A549 (cell line): ENCODE data around the gene KIFC1.

Source experiments
- CEBPB ChIP-seq, 2 experiments: fragments of >200 bp in 1 of 2; sonication (Bioruptor Twin) in 1 of 2; formaldehyde crosslinking in 1 of 2; IDR thresholded peaks; 2 replicates each; pipeline ENCODE4 v1.6.1; 2012 to 2016
- CHD2 ChIP-seq: fragments of 150-350 bp; IDR thresholded peaks from 2 replicates; pipeline ENCODE4 v1.6.1; 2014; ENCODE audit warnings: low read length; ENCODE audit not compliant: partially characterized antibody
- CTCF ChIP-seq: fragments of >200 bp; sonication (Bioruptor Twin); formaldehyde crosslinking; IDR thresholded peaks from 3 replicates; pipeline ENCODE4 v1.5.1; 2016
- EP300 ChIP-seq, 2 experiments: fragments of >200 bp; sonication (Bioruptor Twin); formaldehyde crosslinking; IDR thresholded peaks; 2 replicates in 1 of 2; 3 replicates in 1 of 2; pipeline ENCODE4 v1.6.1; 2016 to 2017
- JUN ChIP-seq, 2 experiments: fragments of >200 bp; sonication (Bioruptor Twin); formaldehyde crosslinking; IDR thresholded peaks; 2 replicates in 1 of 2; 3 replicates in 1 of 2; pipeline ENCODE4 v1.6.1; 2016 to 2017
- MAFK ChIP-seq: fragments of 450-650 bp; IDR thresholded peaks from 2 replicates; pipeline ENCODE4 v1.6.1; 2014; ENCODE audit not compliant: partially characterized antibody
- MYC ChIP-seq: IDR thresholded peaks from 2 replicates; pipeline ENCODE4 v1.6.1; 2012; ENCODE audit warnings: mild to moderate bottlenecking, inconsistent platforms, low read length, improper control_type of control experiment, borderline replicate concordance
- POLR2A ChIP-seq: IDR thresholded peaks from 2 replicates; pipeline ENCODE4 v1.6.1; 2012; ENCODE audit warnings: mild to moderate bottlenecking, low read length
- RAD21 ChIP-seq, 2 experiments: fragments of >200 bp in 1 of 2; sonication (Bioruptor Twin) in 1 of 2; formaldehyde crosslinking in 1 of 2; IDR thresholded peaks in 1 of 2; conservative IDR thresholded peaks in 1 of 2; 2 replicates in 1 of 2; 3 replicates in 1 of 2; pipeline ENCODE4 v1.6.1; 2012 to 2018; ENCODE audit warnings: inconsistent platforms in 1 of 2
- RCOR1 ChIP-seq: fragments of 150-350 bp; IDR thresholded peaks from 2 replicates; pipeline ENCODE4 v1.6.1; 2014; ENCODE audit warnings: antibody characterized with exemption, low read length, low read depth
- REST ChIP-seq: fragments of 200-600 bp; sonication (generic); IDR thresholded peaks from 2 replicates; pipeline ENCODE4 v1.6.1; 2016; ENCODE audit warnings: antibody characterized with exemption, mild to moderate bottlenecking, moderate library complexity

DNA sequence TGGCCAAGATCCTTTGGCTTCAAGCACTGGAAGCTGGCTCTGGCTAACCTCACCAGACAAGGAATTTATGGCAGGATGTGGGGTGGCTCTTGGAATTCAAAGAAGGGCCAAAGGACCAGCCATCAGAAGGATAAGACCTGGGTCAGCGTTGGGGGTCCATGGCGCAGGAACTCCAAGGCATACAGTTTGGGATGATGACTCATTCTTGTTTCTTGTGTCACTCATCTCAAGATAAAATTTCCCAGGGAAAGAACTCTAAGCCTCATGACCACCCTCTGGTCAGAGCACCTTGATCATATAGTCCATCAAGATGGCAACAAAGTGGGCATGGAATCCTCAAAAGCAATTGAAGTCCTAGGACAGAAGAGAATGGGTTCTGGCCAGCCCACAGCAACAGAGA is 67.6 kb downstream of the KIFC1 start:
- no peak for TF ChIP-seq CTCF
- TF ChIP-seq CEBPB (IDR thresholded peaks at IDR 0.05), result no peak
- no peak for TF ChIP-seq JUN (IDR thresholded peaks at IDR 0.05)
- TF ChIP-seq EP300 (IDR thresholded peaks at IDR 0.05), result no peak
- no peak for TF ChIP-seq POLR2A
- no peak for TF ChIP-seq REST
- TF ChIP-seq MAFK, result no peak
- no peak for TF ChIP-seq RAD21 (conservative IDR thresholded peaks at IDR 0.05 in 1 of 2, IDR thresholded peaks at IDR 0.05 in 1 of 2)
- no peak for TF ChIP-seq RCOR1
- no peak for TF ChIP-seq MYC
- no peak for TF ChIP-seq CHD2
